ENCODE results near the gene IL33.
A peak's percentile ranks its signal among the peaks of the same experiment; 100 is the strongest.

Gene IL33

DNA sequence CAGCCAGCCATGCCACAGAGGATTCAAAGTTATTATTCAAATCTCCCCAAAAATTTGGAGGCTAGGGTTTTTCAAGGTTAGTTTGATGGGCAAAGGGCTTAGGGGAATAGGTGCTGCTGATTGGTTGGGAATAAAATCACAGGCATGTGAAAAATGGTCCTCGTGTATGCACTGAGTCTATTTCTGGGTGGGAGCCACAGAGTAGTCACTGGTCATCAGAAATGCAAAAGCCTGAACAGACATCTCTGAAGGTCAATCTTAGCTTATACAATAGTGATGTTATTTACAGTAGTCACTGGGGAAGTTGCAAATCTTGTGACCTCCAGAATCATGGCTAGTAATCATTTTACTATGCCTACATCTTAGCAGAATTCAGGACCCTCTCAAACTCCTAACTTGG is 1.3 kb downstream of the IL33 start:
- Histone ChIP-seq H3K27me3 (ENCODE audit: insufficient read depth, low read length) (no peaks in the 10 kb centered on the region), H3K4me1 (ENCODE audit: control insufficient read depth, insufficient read depth, low read length, unreplicated experiment) (peaks cover 37% of the 10 kb centered on the region), H3K4me3 (ENCODE audit: low read depth, low read length) (no peak overlapping the region), H3K79me2 (ENCODE audit: control insufficient read depth, insufficient read depth, low read length, unreplicated experiment) (no peaks in the 10 kb centered on the region), H3K36me3 (ENCODE audit: insufficient read depth, low read length) (no peaks in the 10 kb centered on the region), H2AFZ (ENCODE audit: low read length, unreplicated experiment) (no peak overlapping the region), H3K27ac (ENCODE audit: low read depth, low read length) (no peak overlapping the region)

- Histone ChIP-seq H3K36me3 (ENCODE audit: insufficient read depth, low read length) (no peaks in the 10 kb centered on the region), H3K27me3 (ENCODE audit: insufficient read depth, low read length) (no peaks in the 10 kb centered on the region), H3K27ac (ENCODE audit: low read depth, low read length) (peak overlapping the region; percentile 75), H3K79me2 (ENCODE audit: control insufficient read depth, insufficient read depth, low read length, unreplicated experiment) (no peaks in the 10 kb centered on the region), H2AFZ (ENCODE audit: low read length, unreplicated experiment) (peak overlapping the region; percentile 83), H3K4me1 (ENCODE audit: control insufficient read depth, insufficient read depth, low read length, unreplicated experiment) (peaks cover 25% of the 10 kb centered on the region), H3K4me3 (ENCODE audit: low read depth, low read length) (peak overlapping the region; percentile 60)
These were observed 2.5 kb downstream of the IL33 start for GRCh38 chr9:6218099-6218502.

DNA sequence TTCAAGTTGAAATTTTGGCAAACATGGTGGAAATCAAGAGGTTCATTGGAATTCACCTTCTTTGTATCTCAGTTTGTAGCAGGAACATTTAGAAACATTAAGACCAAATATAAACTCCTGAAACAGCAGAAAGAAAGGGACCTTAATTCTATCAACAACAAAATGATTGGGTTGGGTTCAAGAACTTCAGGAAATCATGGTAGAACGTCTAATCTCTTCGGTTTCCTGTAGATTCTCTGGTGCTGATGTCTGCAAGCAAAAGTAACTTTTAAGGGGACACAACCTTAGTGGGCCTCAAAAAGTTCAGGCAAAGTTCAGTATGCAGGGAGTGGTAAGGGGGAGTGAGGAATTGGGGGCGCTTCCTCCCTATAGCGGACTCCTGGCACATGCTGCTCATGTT is 3.4 kb downstream of the IL33 start:
- Histone ChIP-seq H3K4me1 (ENCODE audit: control insufficient read depth, insufficient read depth, low read length, unreplicated experiment) (peaks cover 21% of the 10 kb centered on the region), H3K27ac (ENCODE audit: low read depth, low read length) (no peak overlapping the region), H3K27me3 (ENCODE audit: insufficient read depth, low read length) (no peaks in the 10 kb centered on the region), H3K36me3 (ENCODE audit: insufficient read depth, low read length) (no peaks in the 10 kb centered on the region), H3K4me3 (ENCODE audit: low read depth, low read length) (no peak overlapping the region), H3K79me2 (ENCODE audit: control insufficient read depth, insufficient read depth, low read length, unreplicated experiment) (no peaks in the 10 kb centered on the region), H2AFZ (ENCODE audit: low read length, unreplicated experiment) (no peak overlapping the region)

DNA sequence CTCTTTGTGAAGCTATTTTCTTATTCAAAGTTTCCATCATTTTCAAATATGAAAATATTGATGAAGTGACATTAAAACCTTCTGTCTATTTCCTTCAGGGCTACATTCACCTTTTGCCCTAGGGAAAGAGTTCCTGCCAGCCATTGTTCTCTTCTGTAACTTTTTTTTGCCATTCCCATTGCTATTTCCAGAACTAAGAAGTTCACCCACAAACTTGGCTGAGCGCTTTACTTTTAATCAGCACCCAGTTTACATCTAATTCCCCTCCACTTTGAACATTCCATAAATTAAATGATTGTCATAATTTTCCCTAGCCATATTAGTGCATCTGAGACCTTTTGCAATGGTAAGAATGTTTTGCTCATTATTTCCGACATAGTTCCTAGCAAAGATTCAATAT is 4.4 kb downstream of the IL33 start:
- Histone ChIP-seq H3K4me1 (ENCODE audit: control insufficient read depth, insufficient read depth, low read length, unreplicated experiment) (peaks cover 17% of the 10 kb centered on the region), H3K4me3 (ENCODE audit: low read depth, low read length) (no peak overlapping the region), H3K27me3 (ENCODE audit: insufficient read depth, low read length) (no peaks in the 10 kb centered on the region), H3K79me2 (ENCODE audit: control insufficient read depth, insufficient read depth, low read length, unreplicated experiment) (no peaks in the 10 kb centered on the region), H2AFZ (ENCODE audit: low read length, unreplicated experiment) (no peak overlapping the region), H3K27ac (ENCODE audit: low read depth, low read length) (no peak overlapping the region), H3K36me3 (ENCODE audit: insufficient read depth, low read length) (no peaks in the 10 kb centered on the region)

DNA sequence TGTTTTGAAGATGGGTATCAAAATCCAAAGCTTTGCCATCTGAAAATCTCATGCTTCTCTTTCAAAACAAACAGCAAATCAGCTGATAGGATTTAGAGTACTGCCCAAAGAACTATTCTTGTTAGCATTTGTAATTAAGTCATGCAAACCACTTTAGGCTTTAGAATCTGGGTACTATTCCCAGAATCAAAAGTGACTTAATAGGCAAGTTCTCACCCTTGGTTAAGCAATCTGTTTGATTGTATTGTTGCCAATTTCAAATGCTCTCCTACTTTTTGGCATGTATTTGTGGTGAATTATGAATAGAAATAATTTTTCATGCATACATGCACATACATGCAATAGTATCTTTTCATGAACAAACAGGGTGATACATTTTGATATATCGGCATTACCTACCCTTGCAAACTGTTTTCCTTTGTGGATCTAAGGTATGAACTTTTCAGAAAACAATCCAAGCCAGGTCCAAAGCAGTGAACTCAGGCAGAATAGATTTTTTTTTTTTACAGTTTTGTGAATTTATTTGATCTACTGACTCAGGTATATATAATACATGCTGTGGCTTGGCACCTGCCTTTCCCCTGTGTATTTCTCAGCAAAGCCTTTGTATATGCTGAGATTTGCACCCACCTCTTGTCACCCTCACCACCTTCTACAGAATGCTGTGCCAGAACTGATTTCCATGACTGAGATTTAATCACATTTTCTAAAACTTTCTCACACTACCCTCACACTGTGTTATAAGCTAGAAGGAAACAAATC is 9.0 kb downstream of the IL33 start:
- H3K79me2 ChIP-seq (ENCODE audit: control insufficient read depth, insufficient read depth, low read length, unreplicated experiment) = no peaks in the 10 kb centered on the region
- no peaks in the 10 kb centered on the region for H3K27me3 ChIP-seq (ENCODE audit: insufficient read depth, low read length)
- H2AFZ ChIP-seq (ENCODE audit: low read length, unreplicated experiment) = no peak overlapping the region
- H3K4me1 ChIP-seq (ENCODE audit: control insufficient read depth, insufficient read depth, low read length, unreplicated experiment) = peaks cover 15% of the 10 kb centered on the region
- no peaks in the 10 kb centered on the region for H3K36me3 ChIP-seq (ENCODE audit: insufficient read depth, low read length)
- no peak overlapping the region for H3K4me3 ChIP-seq (ENCODE audit: low read depth, low read length)
- H3K27ac ChIP-seq (ENCODE audit: low read depth, low read length) = no peak overlapping the region

GRCh38 chr9:6226696-6227095 is 11.1 kb downstream of the IL33 start:
- H2AFZ ChIP-seq (ENCODE audit: low read length, unreplicated experiment) = no peak overlapping the region
- peaks cover 30% of the 10 kb centered on the region for H3K4me1 ChIP-seq (ENCODE audit: control insufficient read depth, insufficient read depth, low read length, unreplicated experiment)
- H3K27me3 ChIP-seq (ENCODE audit: insufficient read depth, low read length) = no peaks in the 10 kb centered on the region
- no peak overlapping the region for H3K27ac ChIP-seq (ENCODE audit: low read depth, low read length)
- no peaks in the 10 kb centered on the region for H3K36me3 ChIP-seq (ENCODE audit: insufficient read depth, low read length)
- H3K79me2 ChIP-seq (ENCODE audit: control insufficient read depth, insufficient read depth, low read length, unreplicated experiment) = no peaks in the 10 kb centered on the region
- H3K4me3 ChIP-seq (ENCODE audit: low read depth, low read length) = no peak overlapping the region

DNA sequence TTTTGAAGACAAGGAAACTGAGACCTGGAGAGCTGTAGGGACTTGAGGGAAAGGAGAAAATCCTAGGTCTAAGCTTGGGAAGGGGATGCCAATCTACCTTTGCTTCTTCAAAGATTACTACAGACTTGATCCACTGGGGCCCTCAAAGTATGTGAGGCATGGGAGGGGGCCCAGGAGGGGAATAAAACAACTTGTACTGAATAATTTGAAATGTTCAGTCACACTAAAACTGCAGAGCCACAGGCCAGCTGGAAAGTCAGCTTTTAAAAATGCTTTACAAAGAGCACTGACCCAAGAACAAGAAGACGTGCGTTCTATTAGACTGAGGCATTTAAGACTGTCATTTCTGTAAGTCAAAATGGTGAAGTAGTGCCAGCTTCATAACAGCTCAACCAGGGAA is 13.6 kb downstream of the IL33 start:
- no peaks in the 10 kb centered on the region for H3K27me3 ChIP-seq (ENCODE audit: insufficient read depth, low read length)
- no peaks in the 10 kb centered on the region for H3K36me3 ChIP-seq (ENCODE audit: insufficient read depth, low read length)
- H3K4me3 ChIP-seq (ENCODE audit: low read depth, low read length) = no peak overlapping the region
- H3K79me2 ChIP-seq (ENCODE audit: control insufficient read depth, insufficient read depth, low read length, unreplicated experiment) = no peaks in the 10 kb centered on the region
- no peak overlapping the region for H2AFZ ChIP-seq (ENCODE audit: low read length, unreplicated experiment)
- H3K27ac ChIP-seq (ENCODE audit: low read depth, low read length) = peak overlapping the region; percentile 44; the same call in 1 of the 2 replicates
- peaks cover 30% of the 10 kb centered on the region for H3K4me1 ChIP-seq (ENCODE audit: control insufficient read depth, insufficient read depth, low read length, unreplicated experiment)

GRCh38 chr9:6229619-6230018 is 14.0 kb downstream of the IL33 start:
- no peaks in the 10 kb centered on the region for H3K79me2 ChIP-seq (ENCODE audit: control insufficient read depth, insufficient read depth, low read length, unreplicated experiment)
- H3K27me3 ChIP-seq (ENCODE audit: insufficient read depth, low read length) = no peaks in the 10 kb centered on the region
- H3K4me1 ChIP-seq (ENCODE audit: control insufficient read depth, insufficient read depth, low read length, unreplicated experiment) = peaks cover 30% of the 10 kb centered on the region
- H3K27ac ChIP-seq (ENCODE audit: low read depth, low read length) = peak overlapping the region; percentile 70
- no peaks in the 10 kb centered on the region for H3K36me3 ChIP-seq (ENCODE audit: insufficient read depth, low read length)
- H3K4me3 ChIP-seq (ENCODE audit: low read depth, low read length) = no peak overlapping the region
- no peak overlapping the region for H2AFZ ChIP-seq (ENCODE audit: low read length, unreplicated experiment)

GRCh38 chr9:6230037-6230780 is 14.6 kb downstream of the IL33 start:
- Histone ChIP-seq H3K4me3 (ENCODE audit: low read depth, low read length) (peak overlapping the region; percentile 43; the same call in 1 of the 2 replicates), H3K27ac (ENCODE audit: low read depth, low read length) (peak overlapping the region; percentile 70), H3K4me1 (ENCODE audit: control insufficient read depth, insufficient read depth, low read length, unreplicated experiment) (peaks cover 30% of the 10 kb centered on the region), H2AFZ (ENCODE audit: low read length, unreplicated experiment) (peak overlapping the region; percentile 74), H3K27me3 (ENCODE audit: insufficient read depth, low read length) (no peaks in the 10 kb centered on the region), H3K79me2 (ENCODE audit: control insufficient read depth, insufficient read depth, low read length, unreplicated experiment) (no peaks in the 10 kb centered on the region), H3K36me3 (ENCODE audit: insufficient read depth, low read length) (no peaks in the 10 kb centered on the region)

GRCh38 chr9:6232336-6232945 is 16.8 kb downstream of the IL33 start:
- no peak overlapping the region for H3K4me3 ChIP-seq (ENCODE audit: low read depth, low read length)
- H2AFZ ChIP-seq (ENCODE audit: low read length, unreplicated experiment) = no peak overlapping the region
- no peaks in the 10 kb centered on the region for H3K79me2 ChIP-seq (ENCODE audit: control insufficient read depth, insufficient read depth, low read length, unreplicated experiment)
- peaks cover 22% of the 10 kb centered on the region for H3K4me1 ChIP-seq (ENCODE audit: control insufficient read depth, insufficient read depth, low read length, unreplicated experiment)
- no peak overlapping the region for H3K27ac ChIP-seq (ENCODE audit: low read depth, low read length)
- no peaks in the 10 kb centered on the region for H3K27me3 ChIP-seq (ENCODE audit: insufficient read depth, low read length)
- H3K36me3 ChIP-seq (ENCODE audit: insufficient read depth, low read length) = no peaks in the 10 kb centered on the region

All from ACC112 (cell line).